ENCODE data around the gene SLC45A1. TPM values are rescaled to one million over a fixed set of nuclear protein-coding genes. Genes with fewer than 3 reads are reported as not detected.

SLC45A1 gene
- total RNA-seq, 2 experiments from 2014 or later = 0.48 to 0.49 TPM

DNA sequence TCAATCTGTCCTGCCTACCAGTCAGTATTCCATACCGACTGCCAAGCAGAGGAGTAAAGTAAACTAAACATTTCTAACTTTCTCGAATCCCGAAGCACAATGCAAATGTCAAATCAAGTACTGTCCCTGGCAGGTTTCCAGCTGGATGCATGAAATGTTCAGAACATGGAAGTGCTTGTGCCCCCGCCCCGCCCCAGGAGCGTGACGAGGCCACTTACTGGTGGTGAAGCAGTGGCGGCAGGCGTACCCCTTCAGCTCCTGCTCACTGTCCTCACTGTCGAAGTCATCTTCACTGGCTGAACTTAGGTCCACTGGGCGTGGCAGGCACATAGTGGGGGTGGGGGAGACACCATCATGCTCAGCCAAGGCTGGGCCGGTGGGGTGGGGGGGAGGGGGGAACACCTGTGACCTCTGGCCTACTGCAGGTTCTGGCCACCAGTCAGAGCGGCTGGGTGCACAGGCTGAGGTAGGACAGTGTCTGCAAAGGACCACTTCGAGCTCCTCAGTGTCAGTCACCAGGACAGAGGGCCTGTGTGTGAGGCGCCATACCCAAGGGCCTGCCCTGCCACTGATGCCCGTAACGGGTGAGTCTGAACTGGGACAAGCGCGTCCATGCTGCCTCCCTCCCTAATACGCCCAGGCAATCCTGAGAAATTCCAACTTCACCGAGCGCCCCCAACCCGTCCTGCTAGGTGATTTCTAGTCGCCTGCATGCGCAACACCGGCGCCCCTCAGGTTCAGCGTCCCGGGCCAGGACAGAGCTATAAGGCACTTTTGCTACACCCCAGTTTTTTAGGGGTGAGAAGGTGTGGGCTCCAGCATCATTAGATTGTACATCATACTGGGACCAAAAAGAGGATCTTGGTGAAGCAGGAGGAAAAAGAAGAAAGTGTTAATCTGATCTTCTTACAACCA, 46.9 kb downstream of the SLC45A1 start:
- H3K4me1 Mint-ChIP-seq = peaks cover 13% of the 10 kb centered on the region
- no peak for ATAC-seq
- CTCF ChIA-PET = interaction anchor here (0.6 kb wide), 1 partner anchor 47 kb away, joined by 4 read pairs; no protein-coding TSS in a partner anchor

DNA sequence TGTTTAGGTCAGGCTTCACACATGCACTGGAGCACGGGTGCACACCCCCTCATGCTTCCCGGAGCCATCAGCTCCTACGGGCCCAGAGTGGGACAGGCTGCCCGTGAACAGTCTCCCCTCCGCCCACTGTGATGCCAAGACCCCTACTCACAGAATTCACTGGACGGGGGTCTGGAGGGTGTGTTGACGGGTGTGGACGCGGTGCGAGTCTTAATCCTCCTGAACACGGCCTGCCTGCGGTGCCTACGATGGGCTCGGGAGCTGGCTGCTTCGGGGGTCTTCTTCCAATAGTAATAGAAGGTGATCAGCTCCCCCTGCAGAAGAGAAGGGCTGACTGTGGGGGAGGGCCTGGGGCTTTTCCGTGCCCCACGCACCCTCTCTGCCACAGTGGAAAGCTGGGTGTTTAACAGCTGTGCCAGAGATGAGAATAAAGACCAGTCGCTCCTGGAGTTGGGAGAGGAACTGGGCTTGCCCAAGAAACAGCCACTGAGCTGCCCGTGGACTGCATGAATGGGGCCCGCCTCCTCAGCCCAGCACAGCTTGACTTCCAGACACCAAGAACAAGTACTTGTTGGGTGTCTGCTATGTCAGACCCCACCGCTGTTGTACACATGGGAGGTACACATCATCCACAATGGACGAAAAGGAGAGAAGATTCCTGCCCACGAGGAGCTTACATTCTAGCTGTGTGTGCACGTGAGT, 47.9 kb downstream of the SLC45A1 start:
- peak overlapping the region; percentile 4 for H3K27ac Mint-ChIP-seq
- H3K36me3 Mint-ChIP-seq (ENCODE audit: low read depth) = peaks cover 20% of the 10 kb centered on the region
- no peaks in the 10 kb centered on the region for H3K27me3 Mint-ChIP-seq
- no peak for DNase-seq
- H3K4me3 Mint-ChIP-seq = no peak overlapping the region
- intact Hi-C loops (cut with DNase I, micrococcal nuclease) = no loop called here
- H3K4me1 Mint-ChIP-seq = peaks cover 19% of the 10 kb centered on the region
- CTCF ChIA-PET = interaction anchor here (0.6 kb wide), 1 partner anchor 46 kb away, joined by 4 read pairs; no protein-coding TSS in a partner anchor
- no peaks in the 10 kb centered on the region for H3K9me3 Mint-ChIP-seq (ENCODE audit: low read depth)
- ATAC-seq = no peak
- POLR2A ChIA-PET = no interaction called here

More for the DNA sequence above, 46.9 kb downstream of the SLC45A1 start:
- Mint-ChIP-seq H3K9me3 (ENCODE audit: low read depth) (no peaks in the 10 kb centered on the region), H3K27me3 (no peaks in the 10 kb centered on the region), H3K36me3 (ENCODE audit: low read depth) (peaks cover 19% of the 10 kb centered on the region), H3K4me3 (no peak overlapping the region), H3K27ac (no peak overlapping the region)
- POLR2A ChIA-PET = no interaction called here
- DNase-seq = no peak
- intact Hi-C loops (cut with DNase I, micrococcal nuclease) = no loop called here

DNA sequence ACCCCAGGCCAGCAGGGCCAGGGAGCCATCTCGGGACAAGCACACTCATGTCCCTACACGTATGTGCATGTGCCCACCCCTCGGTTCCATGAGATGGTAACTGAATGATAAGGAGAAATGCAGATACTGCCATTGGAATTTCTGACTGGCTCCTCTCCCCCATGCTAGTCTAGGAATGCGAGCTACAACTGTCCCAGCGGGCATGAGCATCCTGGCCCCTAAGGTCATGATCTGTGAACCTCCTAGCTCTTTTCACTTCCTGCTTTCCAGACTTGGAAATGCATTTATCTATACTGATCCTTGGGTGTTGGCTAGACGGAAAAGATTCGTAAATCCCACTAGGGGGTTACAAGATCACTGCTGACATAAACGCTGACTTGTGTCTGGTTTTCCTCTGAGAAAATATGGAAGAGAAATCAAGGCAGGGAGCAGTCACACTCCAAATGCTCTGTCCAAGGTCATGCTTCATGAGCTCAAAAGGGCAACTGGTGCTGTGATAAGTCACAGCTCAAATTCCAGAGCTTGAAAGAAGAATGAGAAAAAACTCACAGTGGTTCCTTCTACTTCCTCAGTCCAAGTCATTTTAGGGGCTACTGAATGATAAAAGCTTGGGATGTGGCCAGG, 49.8 kb downstream of the SLC45A1 start:
- Mint-ChIP-seq H3K4me1 (peaks cover 28% of the 10 kb centered on the region), H3K9me3 (ENCODE audit: low read depth) (no peaks in the 10 kb centered on the region), H3K36me3 (ENCODE audit: low read depth) (peaks cover 18% of the 10 kb centered on the region), H3K4me3 (no peak overlapping the region), H3K27ac (peak overlapping the region; percentile 72), H3K27me3 (no peaks in the 10 kb centered on the region)
- DNase-seq (no peak), ATAC-seq (no peak)
- CTCF ChIA-PET = interaction anchor here (0.9 to 1.3 kb wide), 3 partner anchors 35 to 481 kb away, joined by 3 to 4 read pairs (median 3); no protein-coding TSS in a partner anchor
- POLR2A ChIA-PET = interaction anchor here (0.6 kb wide), 1 partner anchor 1967 kb away, joined by 3 read pairs; no protein-coding TSS in a partner anchor
- intact Hi-C loops (cut with DNase I, micrococcal nuclease) = no loop called here

DNA sequence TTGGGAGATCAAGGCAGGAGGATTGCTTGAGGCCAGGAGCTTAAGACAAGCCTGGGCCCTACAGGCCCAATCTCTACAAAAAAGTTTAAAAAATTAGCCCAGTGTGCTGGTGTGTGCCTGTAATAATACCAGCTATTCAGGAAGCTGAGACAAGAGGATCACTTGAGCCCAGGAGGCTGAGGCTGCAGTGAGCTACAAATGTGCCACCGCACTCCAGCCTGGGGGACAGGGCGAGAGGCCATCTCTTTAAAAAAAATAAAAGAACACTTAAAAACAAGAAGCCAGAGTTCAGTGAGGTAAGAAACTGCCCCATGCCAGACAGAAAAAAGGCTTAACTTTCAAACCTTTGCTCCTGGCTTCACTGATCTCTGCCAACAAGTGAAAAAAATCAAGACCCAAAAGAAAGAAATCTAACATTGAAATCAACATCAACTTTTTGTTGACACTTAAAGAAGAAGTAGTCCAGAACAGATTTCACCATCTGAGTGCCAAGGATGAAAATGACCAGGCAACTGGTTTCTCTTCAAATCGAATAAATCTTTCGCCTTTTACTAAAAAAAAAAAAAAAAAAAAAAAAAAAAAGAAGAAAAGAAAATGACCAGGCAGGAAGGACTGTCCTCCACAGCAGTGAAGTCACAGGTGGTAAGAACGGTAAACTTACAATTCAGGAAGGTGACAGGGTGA, 51.2 kb downstream of the SLC45A1 start:
- ChIA-PET POLR2A (no interaction called here), CTCF (interaction anchor here (0.7 kb wide), 1 partner anchor 11 kb away, joined by 3 read pairs; no protein-coding TSS in a partner anchor)
- Mint-ChIP-seq H3K36me3 (ENCODE audit: low read depth) (peaks cover 20% of the 10 kb centered on the region), H3K4me1 (peaks cover 42% of the 10 kb centered on the region), H3K27ac (peak overlapping the region; percentile 9), H3K9me3 (ENCODE audit: low read depth) (no peaks in the 10 kb centered on the region), H3K27me3 (no peaks in the 10 kb centered on the region), H3K4me3 (no peak overlapping the region)
- ATAC-seq (no peak), DNase-seq (no peak)
- intact Hi-C loops (cut with DNase I, micrococcal nuclease) = no loop called here

DNA sequence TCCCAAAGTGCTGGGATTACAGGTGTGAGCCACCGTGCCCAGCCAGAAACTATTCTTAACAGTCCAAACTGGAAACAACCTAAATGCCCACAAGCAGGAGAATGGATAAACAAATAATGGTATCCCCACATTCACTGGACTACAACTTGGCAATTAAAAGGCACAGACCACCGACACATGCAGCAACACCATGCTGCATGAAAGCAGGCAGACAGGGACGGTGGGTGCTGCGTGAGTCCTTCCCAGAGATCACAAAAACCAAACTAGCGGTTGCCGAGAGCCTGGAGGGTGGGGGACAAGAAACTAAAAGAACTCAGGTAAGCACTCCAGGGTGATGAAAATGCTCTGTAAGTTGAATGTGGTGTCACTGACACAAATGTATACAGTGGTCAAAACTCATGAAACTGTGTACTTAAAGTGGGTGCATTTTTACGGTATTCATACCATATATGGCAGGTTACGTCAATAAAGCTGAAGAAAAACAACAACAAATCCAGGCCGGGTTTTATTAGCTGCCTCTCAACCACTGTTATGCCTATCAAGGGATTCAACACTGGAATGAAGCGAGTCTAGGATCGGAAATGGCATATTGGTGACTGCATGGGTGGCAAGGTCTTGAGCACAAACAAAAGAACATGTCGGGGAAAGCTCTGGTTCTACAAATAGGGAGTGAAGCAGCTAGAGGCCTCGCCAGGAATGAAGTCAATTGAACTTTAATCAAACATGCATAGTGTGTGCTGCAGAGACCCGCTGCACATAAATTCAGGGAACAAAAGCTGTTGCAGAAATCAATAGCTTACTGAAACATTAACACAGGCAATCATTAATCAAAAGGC, 52.4 kb downstream of the SLC45A1 start:
- H3K4me3 Mint-ChIP-seq = no peak overlapping the region
- ChIA-PET POLR2A (interaction anchor here (0.6 kb wide), 1 partner anchor 1477 kb away, joined by 3 read pairs; no protein-coding TSS in a partner anchor), CTCF (interaction anchor here (0.6 to 4.2 kb wide), 7 partner anchors 10 to 573 kb away, joined by 3 to 19 read pairs (median 4); no protein-coding TSS in a partner anchor)
- H3K36me3 Mint-ChIP-seq (ENCODE audit: low read depth) = peaks cover 19% of the 10 kb centered on the region
- intact Hi-C loops (cut with DNase I, micrococcal nuclease) = no loop called here
- ATAC-seq (no peak), DNase-seq (peak; percentile 0)
- H3K4me1 Mint-ChIP-seq = peaks cover 52% of the 10 kb centered on the region
- H3K27me3 Mint-ChIP-seq = no peaks in the 10 kb centered on the region
- H3K9me3 Mint-ChIP-seq (ENCODE audit: low read depth) = no peaks in the 10 kb centered on the region
- peak overlapping the region; percentile 18 for H3K27ac Mint-ChIP-seq

DNA sequence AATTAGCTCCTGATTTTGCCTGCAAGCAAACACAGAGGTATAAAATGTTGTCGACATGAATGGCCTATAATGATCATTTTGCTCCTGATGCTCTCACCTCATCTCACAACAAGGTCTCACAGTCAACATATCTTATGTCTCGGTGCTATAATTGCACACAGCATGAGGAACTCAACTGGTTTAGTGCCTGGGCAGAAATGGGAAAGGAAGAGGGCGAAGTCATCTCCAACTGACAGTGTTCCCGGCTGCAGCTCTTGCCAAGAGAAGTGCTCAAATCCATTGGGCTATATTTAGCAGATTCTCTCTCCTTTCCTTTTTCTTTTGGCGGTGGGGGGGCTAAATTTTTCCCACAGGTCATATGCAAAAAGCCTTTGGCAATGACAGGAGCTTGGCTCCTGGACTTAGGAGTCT, 53.0 kb downstream of the SLC45A1 start:
- H3K9me3 Mint-ChIP-seq (ENCODE audit: low read depth) = no peaks in the 10 kb centered on the region
- DNase-seq (no peak), ATAC-seq (no peak)
- intact Hi-C loops (cut with DNase I, micrococcal nuclease) = no loop called here
- no peak overlapping the region for H3K27ac Mint-ChIP-seq
- ChIA-PET POLR2A (interaction anchor here (0.6 kb wide), 1 partner anchor 1478 kb away, joined by 3 read pairs; no protein-coding TSS in a partner anchor), CTCF (interaction anchor here (0.6 to 4.2 kb wide), 7 partner anchors 9 to 119 kb away, joined by 3 to 19 read pairs (median 4); no protein-coding TSS in a partner anchor)
- no peaks in the 10 kb centered on the region for H3K27me3 Mint-ChIP-seq
- no peak overlapping the region for H3K4me3 Mint-ChIP-seq
- H3K36me3 Mint-ChIP-seq (ENCODE audit: low read depth) = peaks cover 17% of the 10 kb centered on the region
- peaks cover 55% of the 10 kb centered on the region for H3K4me1 Mint-ChIP-seq

DNA sequence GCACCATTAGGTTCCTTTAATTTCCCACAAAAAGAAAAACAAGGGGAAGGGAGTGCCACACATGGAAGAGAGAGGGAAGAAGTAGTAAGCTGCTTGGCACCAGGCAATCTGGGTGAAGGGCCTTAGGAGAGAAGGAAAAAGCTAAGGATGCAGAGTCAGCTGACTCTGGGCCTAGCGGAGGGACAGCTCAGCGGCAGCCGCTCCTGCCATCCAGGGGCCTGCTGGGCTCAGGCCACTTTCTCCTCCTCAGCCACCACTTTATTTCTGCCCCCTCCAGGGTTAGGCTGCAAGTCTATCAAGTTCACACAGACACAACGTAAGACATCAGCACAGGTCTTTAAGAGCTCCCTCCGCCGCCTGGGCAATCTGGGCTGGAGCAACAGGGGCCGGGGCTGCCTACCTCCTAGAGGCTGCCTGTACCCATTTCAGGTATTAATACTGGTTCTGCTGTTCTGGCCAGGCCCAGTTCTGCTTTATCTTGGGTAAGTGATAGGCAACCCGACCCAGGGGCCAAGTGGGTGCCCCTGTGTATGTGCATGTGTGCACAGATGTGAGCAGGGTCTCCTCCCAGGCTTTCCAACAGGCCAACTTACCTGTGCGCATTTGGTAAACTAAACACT, 53.6 kb downstream of the SLC45A1 start:
- H3K9me3 Mint-ChIP-seq (ENCODE audit: low read depth) = no peaks in the 10 kb centered on the region
- H3K4me1 Mint-ChIP-seq = peaks cover 60% of the 10 kb centered on the region
- intact Hi-C loops (cut with DNase I, micrococcal nuclease) = no loop called here
- no peak for DNase-seq
- ATAC-seq = no peak
- CTCF ChIA-PET = interaction anchor here (0.6 to 4.2 kb wide), 6 partner anchors 9 to 355 kb away, joined by 3 to 19 read pairs (median 6); no protein-coding TSS in a partner anchor
- peak overlapping the region; percentile 60 for H3K27ac Mint-ChIP-seq
- H3K27me3 Mint-ChIP-seq = no peaks in the 10 kb centered on the region
- no peak overlapping the region for H3K4me3 Mint-ChIP-seq
- POLR2A ChIA-PET = no interaction called here
- H3K36me3 Mint-ChIP-seq (ENCODE audit: low read depth) = peaks cover 16% of the 10 kb centered on the region

DNA sequence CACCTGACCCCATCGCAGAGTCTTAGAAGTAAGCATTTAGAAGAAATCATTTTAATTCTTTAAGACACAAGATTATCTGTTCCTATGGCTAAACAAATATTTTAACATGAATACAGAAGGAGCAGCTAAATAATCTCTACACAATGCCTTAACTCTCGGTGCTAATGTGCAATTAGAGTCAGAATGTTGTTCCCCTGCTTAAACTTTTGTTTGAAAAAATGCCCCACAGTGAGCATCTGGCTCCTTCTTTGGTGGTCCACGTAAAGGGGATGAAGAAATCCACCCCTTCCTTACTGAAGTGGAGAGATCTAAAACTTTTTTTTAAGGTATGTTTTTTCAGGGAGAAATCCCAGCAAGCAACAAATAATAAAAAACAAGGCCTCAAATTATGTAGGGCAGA, 55.2 kb downstream of the SLC45A1 start:
- no peak overlapping the region for H3K4me3 Mint-ChIP-seq
- H3K36me3 Mint-ChIP-seq (ENCODE audit: low read depth) = peaks cover 21% of the 10 kb centered on the region
- H3K9me3 Mint-ChIP-seq (ENCODE audit: low read depth) = no peaks in the 10 kb centered on the region
- ChIA-PET CTCF (interaction anchor here (1.3 to 4.2 kb wide), 3 partner anchors 9 to 353 kb away, joined by 3 to 19 read pairs (median 7); no protein-coding TSS in a partner anchor), POLR2A (no interaction called here)
- ATAC-seq (no peak), DNase-seq (no peak)
- peaks cover 60% of the 10 kb centered on the region for H3K4me1 Mint-ChIP-seq
- intact Hi-C loops (cut with DNase I, micrococcal nuclease) = no loop called here
- H3K27me3 Mint-ChIP-seq = no peaks in the 10 kb centered on the region
- H3K27ac Mint-ChIP-seq = peak overlapping the region; percentile 33

DNA sequence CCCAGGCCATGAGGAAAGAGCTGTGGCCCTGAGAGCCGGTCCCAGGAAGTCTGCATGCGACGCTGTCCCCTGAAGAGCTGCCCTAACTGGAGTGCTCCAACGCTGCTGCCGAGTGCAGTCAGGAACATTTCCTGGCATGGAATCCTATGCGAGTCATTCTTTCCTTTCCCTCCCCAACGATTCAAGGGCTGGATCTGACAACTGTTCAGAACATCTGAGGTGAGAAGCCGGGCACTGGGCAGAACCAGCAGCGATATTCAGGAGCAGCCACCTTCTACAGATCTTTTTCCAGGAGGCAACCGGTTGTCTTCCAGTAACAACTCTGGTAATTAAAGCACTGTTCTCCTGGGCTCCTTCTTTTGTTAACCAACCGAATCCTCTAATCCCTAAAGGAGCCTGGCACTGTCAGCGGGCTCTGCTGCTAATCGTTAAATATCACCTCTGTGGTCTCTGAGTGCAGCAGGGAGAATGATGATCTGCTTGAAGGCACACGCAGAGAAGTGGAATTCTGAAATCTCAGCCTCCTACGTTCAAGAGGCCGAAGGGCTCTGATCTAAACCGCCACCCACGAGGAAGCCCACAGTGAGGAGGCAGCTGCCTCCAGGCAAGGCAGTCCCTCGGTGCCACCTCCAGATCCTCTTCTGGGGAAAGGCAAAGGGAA, 55.8 kb downstream of the SLC45A1 start:
- Mint-ChIP-seq H3K36me3 (ENCODE audit: low read depth) (peaks cover 21% of the 10 kb centered on the region), H3K4me1 (peaks cover 65% of the 10 kb centered on the region)

More for the DNA sequence above, 55.8 kb downstream of the SLC45A1 start:
- ATAC-seq (no peak), DNase-seq (no peak)
- ChIA-PET POLR2A (interaction anchor here (0.6 kb wide), 1 partner anchor 8 kb away, joined by 3 read pairs; no protein-coding TSS in a partner anchor), CTCF (interaction anchor here (1.3 to 4.2 kb wide), 4 partner anchors 8 to 352 kb away, joined by 3 to 19 read pairs (median 6); no protein-coding TSS in a partner anchor)
- intact Hi-C loops (cut with DNase I, micrococcal nuclease) = no loop called here
- peak overlapping the region; percentile 45 for H3K27ac Mint-ChIP-seq
- H3K9me3 Mint-ChIP-seq (ENCODE audit: low read depth) = no peaks in the 10 kb centered on the region
- no peaks in the 10 kb centered on the region for H3K27me3 Mint-ChIP-seq
- H3K4me3 Mint-ChIP-seq = no peak overlapping the region
